UCSD-AML1 (cell line): ENCODE measurements around the gene TRAF1.
"Not testable (repeated sequence)": the region's sequence is repeated elsewhere in the genome, so short reads cannot be mapped to it uniquely, and the experiment has no call there.

Experiments used
- DNase-seq: peaks from one replicate; lab custom pipeline; 2025; ENCODE audit not compliant: unreplicated experiment; lab: John Stamatoyannopoulos, UW

Gene TRAF1

GRCh38 chr9:120926397-120926928 lies at the start of gene TRAF1:
TSS of gene TRAF1 (minus strand) at chr9:120926796. CDS start at chr9:120926075, 721 bp downstream.
- DNase-seq, result no peak

- DNase-seq, result no peak
Measured at GRCh38 chr9:120974921-120975320, 48.3 kb upstream of the TRAF1 start.

- DNase-seq, result no peak
Measured at GRCh38 chr9:120974181-120974580, 47.6 kb upstream of the TRAF1 start.

- DNase-seq, result no peak
Measured at GRCh38 chr9:120971938-120972337, 45.3 kb upstream of the TRAF1 start.

GRCh38 chr9:120971471-120971870 lies 44.9 kb upstream of the TRAF1 start:
- DNase-seq, result not testable (repeated sequence)

GRCh38 chr9:120970244-120970643 lies 43.6 kb upstream of the TRAF1 start:
- DNase-seq, result no peak

GRCh38 chr9:120966013-120966369 lies 39.4 kb upstream of the TRAF1 start:
- DNase-seq, result no peak

- no peak for DNase-seq
Measured at GRCh38 chr9:120965344-120966012, 38.9 kb upstream of the TRAF1 start.

GRCh38 chr9:120961936-120962335 lies 35.3 kb upstream of the TRAF1 start:
- DNase-seq, result no peak

- DNase-seq, result no peak
Measured at GRCh38 chr9:120960001-120960400, 33.4 kb upstream of the TRAF1 start.

GRCh38 chr9:120956862-120957261 lies 30.3 kb upstream of the TRAF1 start:
- no peak for DNase-seq

- DNase-seq, result no peak
Measured at GRCh38 chr9:120951960-120952618, 25.5 kb upstream of the TRAF1 start.

GRCh38 chr9:120950421-120951388 lies 24.1 kb upstream of the TRAF1 start:
- peak; percentile 20 for DNase-seq

- DNase-seq, result no peak
Measured at GRCh38 chr9:120949290-120949689, 22.7 kb upstream of the TRAF1 start.

GRCh38 chr9:120948824-120949223 lies 22.2 kb upstream of the TRAF1 start:
- DNase-seq, result no peak

- no peak for DNase-seq
Measured at GRCh38 chr9:120947222-120947621, 20.6 kb upstream of the TRAF1 start.

GRCh38 chr9:120946259-120946658 lies 19.7 kb upstream of the TRAF1 start:
- no peak for DNase-seq

- DNase-seq, result no peak
Measured at GRCh38 chr9:120944948-120945347, 18.4 kb upstream of the TRAF1 start.

GRCh38 chr9:120944434-120944843 lies 17.8 kb upstream of the TRAF1 start:
- peak; percentile 32 for DNase-seq

- DNase-seq, result no peak
Measured at GRCh38 chr9:120942186-120943001, 15.8 kb upstream of the TRAF1 start.
